Gastroesophageal sphincter (tissue), 3 donors: Measurements from ENCODE around the gene GLB1L3.
"Not testable (repeated sequence)": the region's sequence is repeated elsewhere in the genome, so short reads cannot be mapped to it uniquely, and the experiment has no call there.

ENCODE experiments used
- EP300 ChIP-seq: sonication (generic); formaldehyde crosslinking; IDR thresholded peaks from one replicate; pipeline ENCODE4 v1.6.1; 2017; ENCODE audit warnings: antibody characterized with exemption, mild to moderate bottlenecking
- POLR2A ChIP-seq, 2 donors: fragments of 450-650 bp; IDR thresholded peaks; one replicate each; pipeline ENCODE4 v1.6.1; 2017; ENCODE audit warnings: antibody characterized with exemption in 2 of 2, mild to moderate bottlenecking in 2 of 2, moderate library complexity in 1 of 2
- POLR2AphosphoS5 ChIP-seq: sonication (generic); formaldehyde crosslinking; IDR thresholded peaks from one replicate; pipeline ENCODE4 v1.6.1; 2017; ENCODE audit warnings: antibody characterized with exemption
- TF ChIP-seq, protein P1 (sequence below), 4 experiments: fragments of 200-600 bp in 2 of 4; fragments of 450-650 bp in 2 of 4; sonication (generic) in 1 of 4; IDR thresholded peaks; one replicate each; pipeline ENCODE4 v1.5.1; 2017 to 2019; ENCODE audit warnings: antibody characterized with exemption in 4 of 4, mild to moderate bottlenecking in 2 of 4, moderate library complexity in 2 of 4

- TF ChIP-seq EP300; POLR2A (IDR thresholded peaks at IDR 0.05); POLR2AphosphoS5: not testable (repeated sequence)
- TF ChIP-seq, protein P1, sequence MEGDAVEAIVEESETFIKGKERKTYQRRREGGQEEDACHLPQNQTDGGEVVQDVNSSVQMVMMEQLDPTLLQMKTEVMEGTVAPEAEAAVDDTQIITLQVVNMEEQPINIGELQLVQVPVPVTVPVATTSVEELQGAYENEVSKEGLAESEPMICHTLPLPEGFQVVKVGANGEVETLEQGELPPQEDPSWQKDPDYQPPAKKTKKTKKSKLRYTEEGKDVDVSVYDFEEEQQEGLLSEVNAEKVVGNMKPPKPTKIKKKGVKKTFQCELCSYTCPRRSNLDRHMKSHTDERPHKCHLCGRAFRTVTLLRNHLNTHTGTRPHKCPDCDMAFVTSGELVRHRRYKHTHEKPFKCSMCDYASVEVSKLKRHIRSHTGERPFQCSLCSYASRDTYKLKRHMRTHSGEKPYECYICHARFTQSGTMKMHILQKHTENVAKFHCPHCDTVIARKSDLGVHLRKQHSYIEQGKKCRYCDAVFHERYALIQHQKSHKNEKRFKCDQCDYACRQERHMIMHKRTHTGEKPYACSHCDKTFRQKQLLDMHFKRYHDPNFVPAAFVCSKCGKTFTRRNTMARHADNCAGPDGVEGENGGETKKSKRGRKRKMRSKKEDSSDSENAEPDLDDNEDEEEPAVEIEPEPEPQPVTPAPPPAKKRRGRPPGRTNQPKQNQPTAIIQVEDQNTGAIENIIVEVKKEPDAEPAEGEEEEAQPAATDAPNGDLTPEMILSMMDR (IDR thresholded peaks at IDR 0.05) = not testable (repeated sequence)
Observed at GRCh38 chr11:134284349-134284748, 8.2 kb downstream of the GLB1L3 start.
